GM06990 (cell line): ENCODE results near the gene PSD2.

Experiments used
- DNase-seq: peaks from one replicate; pipeline ENCODE4 v3.0.0-alpha.2; 2011; ENCODE audit not compliant: insufficient read length; ENCODE audit errors: extremely low read depth
- H3K27me3 ChIP-seq: replicated peaks from 2 replicates; pipeline ENCODE4 v1.6.0; 2011; ENCODE audit warnings: low read length; ENCODE audit not compliant: control insufficient read depth, insufficient read depth
- H3K36me3 ChIP-seq: 2 replicates; pipeline ENCODE4 v1.5.1; 2011; ENCODE audit warnings: low read length; ENCODE audit not compliant: control insufficient read depth, insufficient read depth
- H3K4me3 ChIP-seq: replicated peaks from 2 replicates; pipeline ENCODE4 v1.5.1; 2011; ENCODE audit warnings: low read depth, mild to moderate bottlenecking, control low read depth, low read length
- CTCF ChIP-seq: IDR thresholded peaks from 2 replicates; pipeline ENCODE4 v1.5.1; 2011; ENCODE audit warnings: low read length, control low read depth, mild to moderate bottlenecking, inconsistent platforms; ENCODE audit not compliant: insufficient read depth, poor library complexity, severe bottlenecking

Gene PSD2

GRCh38 chr5:139861889-139862207 lies 66.2 kb downstream of the PSD2 start:
- Histone ChIP-seq H3K27me3 (no peaks in the 10 kb centered on the region; the same call in 1 of the 2 replicates), H3K36me3 (no peaks in the 10 kb centered on the region), H3K4me3 (no peak overlapping the region)
- DNase-seq: no peak
- no peak for TF ChIP-seq CTCF

- peak; percentile 31 for DNase-seq
Measured at GRCh38 chr5:139862313-139862712, 66.7 kb downstream of the PSD2 start.

GRCh38 chr5:139862803-139863202 lies 67.2 kb downstream of the PSD2 start:
- DNase-seq: no peak
- TF ChIP-seq CTCF: peak; percentile 27
- Histone ChIP-seq H3K27me3 (no peaks in the 10 kb centered on the region), H3K4me3 (no peak overlapping the region), H3K36me3 (no peaks in the 10 kb centered on the region)

More at GRCh38 chr5:139862313-139862712, 66.7 kb downstream of the PSD2 start:
- no peaks in the 10 kb centered on the region for H3K36me3 ChIP-seq
- no peaks in the 10 kb centered on the region; the same call in 1 of the 2 replicates for H3K27me3 ChIP-seq
- TF ChIP-seq CTCF: no peak
- no peak overlapping the region for H3K4me3 ChIP-seq

GRCh38 chr5:139863361-139863760 lies 67.8 kb downstream of the PSD2 start:
- no peak for DNase-seq
- no peak for TF ChIP-seq CTCF

GRCh38 chr5:139863855-139864558 lies 68.4 kb downstream of the PSD2 start:
- DNase-seq: peak; percentile 27
- H3K36me3 ChIP-seq: no peaks in the 10 kb centered on the region
- peak; percentile 85 for TF ChIP-seq CTCF

More at GRCh38 chr5:139863361-139863760, 67.8 kb downstream of the PSD2 start:
- no peaks in the 10 kb centered on the region for H3K27me3 ChIP-seq
- H3K36me3 ChIP-seq: no peaks in the 10 kb centered on the region
- H3K4me3 ChIP-seq: no peak overlapping the region

More at GRCh38 chr5:139863855-139864558, 68.4 kb downstream of the PSD2 start:
- Histone ChIP-seq H3K27me3 (no peaks in the 10 kb centered on the region), H3K4me3 (no peak overlapping the region)
